ENCODE measurements around the gene ADAMTSL1. TPM values are rescaled to one million over a fixed set of nuclear protein-coding genes. Genes with fewer than 3 reads are reported as not detected.
A peak's percentile ranks its signal among the peaks of the same experiment; 100 is the strongest.

The ADAMTSL1 gene
- total RNA-seq, 6 experiments from 2014 or later = 0.73 to 2.1 (median 0.89) TPM

DNA sequence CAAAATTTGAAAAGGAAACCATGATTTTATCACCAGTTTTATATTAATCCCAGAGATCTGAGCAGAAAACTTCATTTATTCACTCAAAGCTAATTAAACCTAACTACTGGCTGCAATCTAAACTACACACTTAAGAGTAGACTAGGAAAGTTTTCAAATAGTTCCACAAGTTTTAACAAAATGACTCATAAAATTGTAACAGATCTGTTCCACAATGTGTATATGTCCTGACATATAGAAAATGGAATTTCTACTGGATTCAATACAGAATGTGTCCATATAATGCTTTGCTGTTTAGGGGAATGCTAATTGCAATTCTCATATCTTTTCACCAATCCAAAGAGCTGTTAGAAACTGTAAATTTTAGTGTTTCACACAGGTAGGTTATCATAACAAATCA, 40.3 kb upstream of the ADAMTSL1 start:
- Histone ChIP-seq H3K27me3 (no peaks in the 10 kb centered on the region), H3K4me3 (no peak overlapping the region), H3K9me3 (no peaks in the 10 kb centered on the region), H3K36me3 (no peaks in the 10 kb centered on the region), H3K27ac (no peak overlapping the region), H3K4me1 (peaks cover 0 to under 1% (median 0%) of the 10 kb centered on the region in 4 donors)
- TF ChIP-seq, protein P1, sequence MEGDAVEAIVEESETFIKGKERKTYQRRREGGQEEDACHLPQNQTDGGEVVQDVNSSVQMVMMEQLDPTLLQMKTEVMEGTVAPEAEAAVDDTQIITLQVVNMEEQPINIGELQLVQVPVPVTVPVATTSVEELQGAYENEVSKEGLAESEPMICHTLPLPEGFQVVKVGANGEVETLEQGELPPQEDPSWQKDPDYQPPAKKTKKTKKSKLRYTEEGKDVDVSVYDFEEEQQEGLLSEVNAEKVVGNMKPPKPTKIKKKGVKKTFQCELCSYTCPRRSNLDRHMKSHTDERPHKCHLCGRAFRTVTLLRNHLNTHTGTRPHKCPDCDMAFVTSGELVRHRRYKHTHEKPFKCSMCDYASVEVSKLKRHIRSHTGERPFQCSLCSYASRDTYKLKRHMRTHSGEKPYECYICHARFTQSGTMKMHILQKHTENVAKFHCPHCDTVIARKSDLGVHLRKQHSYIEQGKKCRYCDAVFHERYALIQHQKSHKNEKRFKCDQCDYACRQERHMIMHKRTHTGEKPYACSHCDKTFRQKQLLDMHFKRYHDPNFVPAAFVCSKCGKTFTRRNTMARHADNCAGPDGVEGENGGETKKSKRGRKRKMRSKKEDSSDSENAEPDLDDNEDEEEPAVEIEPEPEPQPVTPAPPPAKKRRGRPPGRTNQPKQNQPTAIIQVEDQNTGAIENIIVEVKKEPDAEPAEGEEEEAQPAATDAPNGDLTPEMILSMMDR (IDR thresholded peaks at IDR 0.05) = no peak
- TF ChIP-seq POLR2A (IDR thresholded peaks at IDR 0.05) = no peak
- intact Hi-C loops (cut with DNase I) = no loop called here
- no peak for DNase-seq
- no peak for ATAC-seq

DNA sequence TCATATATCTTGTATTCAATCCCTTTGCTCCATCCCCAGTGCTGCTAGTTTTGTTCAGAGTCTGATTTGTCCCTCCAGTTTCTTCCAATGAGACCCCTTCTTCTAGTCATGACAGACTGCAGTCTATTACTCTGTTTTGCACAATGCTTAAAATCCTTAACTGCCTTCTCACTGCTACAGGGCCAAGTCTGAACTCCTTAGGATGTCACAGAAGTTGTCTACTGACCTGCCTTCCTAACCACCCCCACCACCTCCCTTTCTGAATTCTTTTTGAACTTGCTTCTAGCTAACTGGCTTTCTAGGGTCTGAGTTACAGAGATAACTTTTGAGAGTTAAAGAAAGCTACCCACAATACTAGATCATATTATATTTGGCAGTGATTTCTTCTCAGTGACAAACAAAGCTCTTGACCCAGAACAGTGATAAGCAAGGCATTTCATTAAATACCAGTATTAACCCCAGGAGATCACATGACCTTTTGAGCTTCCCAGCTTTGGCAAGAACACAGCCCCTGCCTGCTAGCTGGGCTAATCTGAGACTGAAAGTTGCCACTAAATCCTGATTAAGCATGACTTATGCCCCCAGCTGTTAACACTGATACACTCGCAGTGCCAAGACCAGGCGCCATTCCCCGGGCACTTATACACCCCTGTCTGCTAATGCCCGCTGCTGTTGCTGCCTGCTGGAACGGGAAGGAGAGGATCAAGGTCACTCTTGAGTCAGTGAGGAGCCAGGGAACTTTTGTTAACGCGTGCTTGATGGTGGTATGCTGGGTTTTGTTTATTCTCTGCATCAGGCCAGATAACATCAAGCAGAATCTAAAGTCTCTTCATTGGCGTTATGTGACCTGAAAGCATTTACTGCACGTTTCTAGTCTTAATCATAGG, 36.4 kb upstream of the ADAMTSL1 start:
- ATAC-seq = peak; percentile 80 to 85 (median 82)
- peak; percentile 52 to 80 (median 77) for DNase-seq
- Histone ChIP-seq H3K27me3 (no peaks in the 10 kb centered on the region), H3K4me1 (peaks cover 0 to 4% (median 0%) of the 10 kb centered on the region in 4 donors), H3K9me3 (no peaks in the 10 kb centered on the region), H3K27ac (peak overlapping the region; percentile 45 to 72 (median 71)), H3K4me3 (peak overlapping the region; percentile 37 to 50 (median 48)), H3K36me3 (no peaks in the 10 kb centered on the region)
- 16% methylated on average over 9 of the region's 9 CpGs for WGBS (ENCODE audit: insufficient coverage, low coverage, low lambda C conversion rate, missing lambda C conversion rate)
- TF ChIP-seq POLR2A (IDR thresholded peaks at IDR 0.05) = peak; percentile 11
- TF ChIP-seq, protein P1 (IDR thresholded peaks at IDR 0.05) = no peak
- intact Hi-C loops (cut with DNase I) = no loop called here

DNA sequence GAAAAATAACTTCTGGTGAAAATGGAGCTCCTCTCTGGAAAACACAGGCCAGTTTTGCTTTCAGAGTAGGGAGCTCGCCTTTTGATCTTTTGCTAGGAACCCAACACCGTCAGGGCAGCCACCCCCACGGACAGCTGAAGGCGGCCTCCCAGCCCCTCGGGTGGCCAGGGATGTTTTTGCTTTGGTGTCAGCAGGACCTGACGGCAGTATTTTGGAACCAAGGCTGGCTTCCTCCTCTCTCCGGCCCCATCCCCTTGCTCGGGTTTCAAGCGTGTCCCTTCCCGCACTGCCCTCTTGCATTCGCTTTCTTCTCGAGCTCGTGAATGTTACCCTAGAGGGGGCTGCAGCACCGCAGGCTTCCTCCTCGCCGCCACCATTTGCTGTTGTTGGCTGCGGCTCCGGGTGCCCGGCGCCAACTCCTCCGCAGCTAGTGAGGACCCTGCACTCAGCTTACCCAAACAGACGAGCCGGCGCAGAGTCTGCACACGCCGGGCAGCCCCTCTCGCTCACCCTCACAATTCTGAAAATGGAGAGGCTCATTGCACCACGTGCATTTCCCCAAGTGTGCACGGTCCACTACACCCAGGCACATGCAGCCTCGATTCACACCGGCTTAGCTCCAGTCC, 35.5 kb upstream of the ADAMTSL1 start:
- H3K36me3 ChIP-seq = no peaks in the 10 kb centered on the region
- ATAC-seq = peak; percentile 65 to 78 (median 78)
- no peak for TF ChIP-seq POLR2A (IDR thresholded peaks at IDR 0.05)
- TF ChIP-seq, protein P1 (IDR thresholded peaks at IDR 0.05) = peak in 3 of 4 donors; percentile 27 to 33 (median 30)
- peaks cover 0 to 4% (median 0%) of the 10 kb centered on the region in 4 donors for H3K4me1 ChIP-seq
- H3K9me3 ChIP-seq = no peaks in the 10 kb centered on the region
- peak overlapping the region; percentile 45 to 72 (median 71) for H3K27ac ChIP-seq
- intact Hi-C loops (cut with DNase I) = no loop called here
- peak; percentile 48 to 61 (median 54) for DNase-seq
- WGBS (ENCODE audit: insufficient coverage, low coverage, low lambda C conversion rate, missing lambda C conversion rate) = 0% methylated on average over 8 of the region's 31 CpGs
- H3K27me3 ChIP-seq = no peaks in the 10 kb centered on the region
- H3K4me3 ChIP-seq = peak overlapping the region; percentile 37 to 50 (median 48)

DNA sequence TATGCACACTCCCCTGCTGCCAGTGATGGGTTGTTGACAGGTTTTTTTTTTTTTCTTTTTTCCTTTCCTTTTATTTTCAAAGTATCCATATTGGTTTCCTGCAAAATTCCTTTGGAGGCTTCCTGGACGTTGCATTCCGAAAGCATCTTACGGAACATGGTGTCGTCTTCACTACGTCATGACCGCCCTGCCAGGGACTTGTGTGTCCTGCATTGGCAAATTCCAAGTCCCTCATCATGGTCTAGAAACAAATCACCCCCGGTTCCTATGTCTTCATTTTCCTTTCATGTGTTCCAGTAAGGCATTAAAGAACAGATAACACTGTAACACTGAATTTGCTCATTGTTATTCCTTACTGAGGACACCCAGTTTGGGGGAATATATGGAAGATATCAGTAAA, 35.0 kb upstream of the ADAMTSL1 start:
- no peak for TF ChIP-seq POLR2A (IDR thresholded peaks at IDR 0.05)
- TF ChIP-seq, protein P1 (IDR thresholded peaks at IDR 0.05) = no peak
- H3K36me3 ChIP-seq = no peaks in the 10 kb centered on the region
- peaks cover 0 to 4% (median 0%) of the 10 kb centered on the region in 4 donors for H3K4me1 ChIP-seq
- H3K27ac ChIP-seq = no peak overlapping the region
- H3K27me3 ChIP-seq = no peaks in the 10 kb centered on the region
- intact Hi-C loops (cut with DNase I) = no loop called here
- H3K4me3 ChIP-seq = peak overlapping the region; percentile 37 to 50 (median 48)
- 84% methylated on average over 7 of the region's 7 CpGs for WGBS (ENCODE audit: insufficient coverage, low coverage, low lambda C conversion rate, missing lambda C conversion rate)
- H3K9me3 ChIP-seq = no peaks in the 10 kb centered on the region
- ATAC-seq = no peak
- no peak for DNase-seq

Data from right lobe of liver (tissue), 6 donors.